ENCODE results near the gene BBX.

Gene BBX

DNA sequence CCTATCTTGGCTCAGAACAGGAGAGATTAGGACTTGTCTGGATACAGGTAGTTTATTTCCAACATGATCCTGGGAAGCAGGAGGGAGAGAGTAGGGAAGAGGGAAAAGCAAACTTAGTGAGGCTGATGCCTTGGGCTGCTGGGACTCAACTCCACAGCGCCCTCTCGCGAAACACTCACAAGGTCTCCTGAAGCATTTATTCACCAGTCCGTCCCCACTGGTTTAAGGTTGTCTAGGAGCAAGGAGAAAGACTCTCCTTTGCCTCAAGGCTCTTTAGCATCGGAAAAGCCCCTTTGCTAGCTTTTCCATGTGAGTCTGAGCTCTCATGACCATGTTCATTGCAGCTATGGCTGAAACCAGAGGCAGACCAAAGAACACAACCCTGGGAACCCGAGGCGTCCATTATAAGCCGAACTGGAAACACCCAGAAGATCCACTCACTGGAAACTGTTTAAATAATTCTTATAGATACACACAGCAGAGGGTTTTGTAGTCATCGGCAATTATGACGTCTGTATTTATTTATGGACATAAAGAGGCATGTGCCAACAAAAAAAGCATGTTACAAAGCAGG is 323.6 kb downstream of the BBX start:
- TF ChIP-seq, protein P1, sequence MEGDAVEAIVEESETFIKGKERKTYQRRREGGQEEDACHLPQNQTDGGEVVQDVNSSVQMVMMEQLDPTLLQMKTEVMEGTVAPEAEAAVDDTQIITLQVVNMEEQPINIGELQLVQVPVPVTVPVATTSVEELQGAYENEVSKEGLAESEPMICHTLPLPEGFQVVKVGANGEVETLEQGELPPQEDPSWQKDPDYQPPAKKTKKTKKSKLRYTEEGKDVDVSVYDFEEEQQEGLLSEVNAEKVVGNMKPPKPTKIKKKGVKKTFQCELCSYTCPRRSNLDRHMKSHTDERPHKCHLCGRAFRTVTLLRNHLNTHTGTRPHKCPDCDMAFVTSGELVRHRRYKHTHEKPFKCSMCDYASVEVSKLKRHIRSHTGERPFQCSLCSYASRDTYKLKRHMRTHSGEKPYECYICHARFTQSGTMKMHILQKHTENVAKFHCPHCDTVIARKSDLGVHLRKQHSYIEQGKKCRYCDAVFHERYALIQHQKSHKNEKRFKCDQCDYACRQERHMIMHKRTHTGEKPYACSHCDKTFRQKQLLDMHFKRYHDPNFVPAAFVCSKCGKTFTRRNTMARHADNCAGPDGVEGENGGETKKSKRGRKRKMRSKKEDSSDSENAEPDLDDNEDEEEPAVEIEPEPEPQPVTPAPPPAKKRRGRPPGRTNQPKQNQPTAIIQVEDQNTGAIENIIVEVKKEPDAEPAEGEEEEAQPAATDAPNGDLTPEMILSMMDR (IDR thresholded peaks at IDR 0.05; ENCODE audit: extremely low read depth, insufficient read depth, missing control alignments), result peak; percentile 80
- in situ Hi-C loops (cut with MboI; ENCODE audit: low pct_unique_long_range_greater_than_20kb, low sequenced_read_pairs, unreplicated experiment), result no loop called here
- peak; percentile 42 for DNase-seq (ENCODE audit: low spot score)

DNA sequence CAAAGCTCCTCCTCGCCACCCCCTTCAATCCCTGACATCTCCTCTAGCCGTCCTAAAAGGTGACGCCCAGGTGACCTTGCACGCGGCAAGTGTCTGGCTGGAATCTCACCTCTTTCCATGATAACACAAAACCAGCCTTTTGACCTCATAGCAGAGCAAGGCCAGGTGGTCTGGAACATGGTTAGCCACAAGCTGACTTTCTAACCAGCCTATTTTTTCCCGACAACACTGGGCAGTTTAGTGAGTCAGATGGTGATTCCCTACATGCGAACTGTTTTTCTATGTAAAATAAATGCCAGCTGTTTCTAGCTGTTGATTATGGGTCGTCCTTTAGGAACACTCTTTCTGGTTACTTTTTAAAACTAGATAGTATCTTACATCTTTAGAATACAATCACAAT is 325.0 kb downstream of the BBX start:
- DNase-seq (ENCODE audit: low spot score), result no peak
- in situ Hi-C loops (cut with MboI; ENCODE audit: low pct_unique_long_range_greater_than_20kb, low sequenced_read_pairs, unreplicated experiment), result no loop called here

DNA sequence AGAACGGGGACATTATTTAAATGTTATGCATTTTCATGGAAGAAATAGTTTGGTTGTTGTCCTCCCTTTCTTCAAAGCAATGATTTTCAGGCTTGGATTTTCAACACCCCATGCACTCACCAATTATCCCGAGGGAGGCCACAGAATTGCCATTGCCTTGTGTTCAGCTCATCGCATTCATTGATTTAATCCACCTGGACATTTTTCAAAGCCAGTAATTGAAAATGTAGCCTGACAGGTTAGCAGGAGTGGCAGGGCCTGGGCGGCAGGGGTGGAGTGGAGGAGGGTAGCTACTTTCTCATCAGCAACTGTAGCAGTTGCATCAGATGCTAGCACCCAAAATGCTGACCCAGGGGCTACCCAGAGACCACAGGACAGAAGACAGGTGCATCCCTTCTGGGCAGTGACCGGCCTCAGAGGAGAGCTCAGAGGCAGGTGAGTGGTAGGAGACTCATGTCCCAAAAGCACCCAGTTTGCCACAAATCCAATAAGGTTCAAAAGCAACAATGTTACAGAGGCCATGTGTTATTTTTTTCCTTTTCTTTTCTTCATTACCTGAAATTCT is 325.7 kb downstream of the BBX start:
- in situ Hi-C loops (cut with MboI; ENCODE audit: low pct_unique_long_range_greater_than_20kb, low sequenced_read_pairs, unreplicated experiment), result no loop called here
- TF ChIP-seq, protein P1 (IDR thresholded peaks at IDR 0.05; ENCODE audit: extremely low read depth, insufficient read depth, missing control alignments), result no peak
- DNase-seq (ENCODE audit: low spot score), result no peak

More for the DNA sequence above, 325.0 kb downstream of the BBX start:
- TF ChIP-seq, protein P1 (IDR thresholded peaks at IDR 0.05; ENCODE audit: extremely low read depth, insufficient read depth, missing control alignments), result no peak

DNA sequence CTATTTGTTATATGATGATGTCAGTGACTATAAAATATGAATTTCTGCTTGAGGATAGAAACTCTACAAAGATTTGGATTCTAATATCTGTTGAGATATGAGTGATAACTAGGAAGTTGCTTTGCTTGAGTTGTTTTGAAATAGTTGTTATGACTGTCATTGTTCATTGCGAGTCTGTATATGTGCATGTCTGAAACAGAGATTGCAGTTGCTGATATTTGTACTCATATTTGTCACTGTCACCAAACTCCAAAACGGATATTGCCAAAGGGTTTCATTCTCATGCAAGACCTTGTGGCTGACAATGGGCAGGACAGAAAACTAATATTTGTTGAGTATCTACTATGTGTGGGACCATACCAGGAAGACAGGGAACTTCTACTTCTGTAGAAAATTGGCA is 327.9 kb downstream of the BBX start:
- DNase-seq (ENCODE audit: low spot score), result no peak
- in situ Hi-C loops (cut with MboI; ENCODE audit: low pct_unique_long_range_greater_than_20kb, low sequenced_read_pairs, unreplicated experiment), result no loop called here
- TF ChIP-seq, protein P1 (IDR thresholded peaks at IDR 0.05; ENCODE audit: extremely low read depth, insufficient read depth, missing control alignments), result no peak

DNA sequence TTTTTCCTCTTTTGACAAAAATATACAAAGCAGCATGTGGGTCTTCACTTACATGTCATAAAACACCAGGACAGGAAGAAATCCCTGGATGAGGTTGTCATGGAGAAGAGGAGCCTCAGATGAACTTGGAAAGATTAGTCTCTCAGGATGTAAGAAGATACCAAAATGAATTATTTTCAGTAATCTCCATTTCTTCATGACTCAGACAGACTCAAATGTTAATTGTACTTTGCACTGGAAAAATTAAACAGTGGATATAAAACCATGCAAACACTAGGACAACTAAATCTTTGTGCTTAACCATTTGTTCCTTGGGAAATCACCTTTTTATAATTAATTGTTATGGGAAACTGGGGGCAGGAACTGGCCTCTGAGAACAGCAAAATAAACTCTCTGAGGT is 331.1 kb downstream of the BBX start:
- TF ChIP-seq, protein P1 (IDR thresholded peaks at IDR 0.05; ENCODE audit: extremely low read depth, insufficient read depth, missing control alignments), result no peak
- no peak for DNase-seq (ENCODE audit: low spot score)
- in situ Hi-C loops (cut with MboI; ENCODE audit: low pct_unique_long_range_greater_than_20kb, low sequenced_read_pairs, unreplicated experiment), result no loop called here

DNA sequence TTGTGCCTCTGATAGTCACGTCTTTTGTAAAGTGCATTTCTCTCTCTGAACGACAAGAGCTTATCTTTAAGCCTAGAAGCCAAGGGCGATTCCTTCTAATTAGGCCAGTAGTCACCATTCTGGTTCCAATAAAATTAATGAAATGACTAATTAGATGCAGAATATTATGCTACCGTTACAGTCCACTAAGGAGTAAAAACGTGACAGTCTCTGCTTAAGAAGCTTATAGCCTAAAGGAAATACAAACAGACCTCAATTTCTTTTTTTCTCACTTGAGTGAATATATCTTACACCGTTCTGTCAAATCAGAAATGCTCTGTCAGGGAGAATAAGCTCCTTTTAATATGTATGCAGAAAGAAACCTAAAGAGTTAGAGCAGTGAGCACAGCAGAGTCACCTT is 332.0 kb downstream of the BBX start:
- TF ChIP-seq, protein P1 (IDR thresholded peaks at IDR 0.05; ENCODE audit: extremely low read depth, insufficient read depth, missing control alignments), result no peak
- in situ Hi-C loops (cut with MboI; ENCODE audit: low pct_unique_long_range_greater_than_20kb, low sequenced_read_pairs, unreplicated experiment), result no loop called here

More for the DNA sequence above, 332.0 kb downstream of the BBX start:
- no peak for DNase-seq (ENCODE audit: low spot score)
